ENCODE data around the gene HDAC6. TPM values are rescaled to one million over a fixed set of nuclear protein-coding genes. Genes with fewer than 3 reads are reported as not detected.

The HDAC6 gene
- total and polyA plus RNA-seq, 2 of the 13 experiments (the other 11 are each of a cell fraction or from before 2014, with no cell fraction given): 80.4 to 93.6 TPM

- no peak for TF ChIP-seq HNRNPLL (IDR thresholded peaks at IDR 0.05; ENCODE audit: low read depth, low read length, poor library complexity, severe bottlenecking)
- TF ChIP-seq ATM (IDR thresholded peaks at IDR 0.05; ENCODE audit: borderline replicate concordance): no peak
- no peak for TF ChIP-seq NFIB (CRISPR knock-in tag; IDR thresholded peaks at IDR 0.05; ENCODE audit: borderline replicate concordance)
- TF ChIP-seq SMC3 (IDR thresholded peaks at IDR 0.05; ENCODE audit: low read length): peak; percentile 50; the same call in 1 of the 2 replicates
- TF ChIP-seq YY1 (IDR thresholded peaks at IDR 0.05; ENCODE audit: insufficient read depth, insufficient replicate concordance, low read depth, low read length): peak; percentile 56
- no peak for TF ChIP-seq ELK4 (CRISPR knock-in tag; IDR thresholded peaks at IDR 0.05; ENCODE audit: borderline replicate concordance)
- TF ChIP-seq RAD21 (CRISPR knock-in tag; IDR thresholded peaks at IDR 0.05): peak; percentile 74
- TF ChIP-seq ZNF660 (CRISPR knock-in tag; IDR thresholded peaks at IDR 0.05; ENCODE audit: borderline replicate concordance, low read depth): no peak
- no peak for TF ChIP-seq ZNF563 (CRISPR knock-in tag; IDR thresholded peaks at IDR 0.05)
- TF ChIP-seq HOXA9 (CRISPR knock-in tag; IDR thresholded peaks at IDR 0.05; ENCODE audit: borderline replicate concordance): no peak
- peak; percentile 26; the same call in 1 of the 2 replicates for TF ChIP-seq YEATS4 (CRISPR knock-in tag; IDR thresholded peaks at IDR 0.05; ENCODE audit: borderline replicate concordance)
- TF ChIP-seq PHF21A (CRISPR knock-in tag; IDR thresholded peaks at IDR 0.05): no peak
- TF ChIP-seq ZNF446 (CRISPR knock-in tag; IDR thresholded peaks at IDR 0.05): no peak
- no peak for TF ChIP-seq ZNF564 (CRISPR knock-in tag; IDR thresholded peaks at IDR 0.05)
- no peak for TF ChIP-seq ZNF124 (CRISPR knock-in tag; IDR thresholded peaks at IDR 0.05)
- no peak for TF ChIP-seq NFIC (IDR thresholded peaks at IDR 0.05; ENCODE audit: low read length)
- 0 out of 2 replicates have a peak, but pooled peaks have one; percentile 23 for TF ChIP-seq MAX (IDR thresholded peaks at IDR 0.05)
- no peak for TF ChIP-seq ZNF318 (CRISPR knock-in tag; IDR thresholded peaks at IDR 0.05)
- no peak for TF ChIP-seq BCL6 (CRISPR knock-in tag; IDR thresholded peaks at IDR 0.05)
- no peak for TF ChIP-seq ZNF3 (CRISPR knock-in tag; IDR thresholded peaks at IDR 0.05)
- TF ChIP-seq THAP11 (CRISPR knock-in tag; IDR thresholded peaks at IDR 0.05): no peak
These were observed 40.0 kb upstream of the HDAC6 start, which contains the start of gene GLOD5 (continued) for GRCh38 chrX:48761674-48762471.

All from HepG2 (cell line).